Mononuclear cell (primary cell): ENCODE measurements around the gene ACTL7B. TPM values are rescaled to one million over a fixed set of nuclear protein-coding genes. Genes with fewer than 3 reads are reported as not detected.

Experiments
- H3K27me3 ChIP-seq: 2 replicates; pipeline ENCODE4 v1.6.0; 2011; ENCODE audit warnings: low read length, control low read depth; ENCODE audit not compliant: insufficient read depth
- H3K4me1 ChIP-seq: 2 replicates; pipeline ENCODE4 v1.5.1; 2011; ENCODE audit warnings: mild to moderate bottlenecking, low read length, control low read depth; ENCODE audit not compliant: insufficient read depth
- H3K4me3 ChIP-seq: 2 replicates; pipeline ENCODE4 v1.5.1; 2011; ENCODE audit warnings: mild to moderate bottlenecking, low read length, moderate library complexity
- H3K9me3 ChIP-seq: 2 replicates; pipeline ENCODE4 v1.5.1; 2011; ENCODE audit warnings: low read depth, mild to moderate bottlenecking, control low read depth, low read length
- total RNA-seq: library from RNA; depleted of rRNA; stranded (reverse); fragments of >200 nt; gene quantifications from one replicate; pipeline ENCODE4 v1.2.3, GENCODE V29; 2012

Gene ACTL7B
- total RNA-seq, 1 donor, result under 0.01 TPM

DNA sequence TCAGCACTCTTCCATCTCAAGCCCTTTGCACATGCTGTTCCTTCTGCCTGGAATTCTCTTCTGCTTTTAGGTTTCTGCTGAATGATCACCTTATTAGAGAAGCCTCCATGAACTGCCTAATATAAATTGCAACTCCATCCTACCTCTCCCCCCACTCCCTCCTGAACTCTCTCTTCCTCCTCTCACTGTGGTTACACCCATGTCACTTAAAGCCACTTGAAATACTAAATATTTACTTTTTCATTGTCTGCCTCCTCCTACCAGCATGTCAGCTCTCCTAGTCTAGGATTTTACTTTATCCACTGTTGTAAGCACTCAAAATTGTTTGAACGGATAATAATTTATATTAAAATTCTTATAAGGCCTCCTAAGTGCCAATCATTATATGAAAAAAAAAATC, 43.8 kb downstream of the ACTL7B start:
- no peak overlapping the region for H3K4me3 ChIP-seq
- H3K4me1 ChIP-seq, result peaks cover 15% of the 10 kb centered on the region
- no peaks in the 10 kb centered on the region for H3K27me3 ChIP-seq
- H3K9me3 ChIP-seq, result no peaks in the 10 kb centered on the region

DNA sequence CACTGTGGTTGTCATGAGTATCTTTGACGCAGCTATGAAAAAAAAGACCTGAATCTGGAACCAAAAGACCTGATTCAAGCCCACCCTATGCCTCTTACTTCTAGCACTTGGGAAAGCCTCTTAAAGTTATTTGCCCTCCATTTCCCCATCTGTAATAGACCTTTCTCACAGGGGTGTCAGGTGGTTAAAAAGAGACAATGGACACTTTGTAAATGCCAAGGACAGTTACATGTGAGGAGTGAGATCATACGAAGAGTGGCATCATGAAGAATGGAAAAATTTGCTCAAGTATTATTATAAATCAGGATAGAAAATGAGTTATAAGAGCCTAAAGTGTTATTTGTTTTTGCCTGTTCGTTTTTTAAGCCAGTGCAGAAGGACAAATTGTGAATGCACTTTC, 46.5 kb downstream of the ACTL7B start:
- Histone ChIP-seq H3K4me3 (no peak overlapping the region), H3K27me3 (no peaks in the 10 kb centered on the region), H3K9me3 (no peaks in the 10 kb centered on the region), H3K4me1 (peaks cover 4% of the 10 kb centered on the region)

Other genes with a start within 250 kb of the ACTL7B start
- not detected for gene ACTL7A, start 6.3 kb upstream of the ACTL7B start, total RNA-seq
- 14.1 TPM for gene ELP1, start 78.1 kb upstream of the ACTL7B start, total RNA-seq
- gene ABITRAM, start 78.4 kb upstream of the ACTL7B start, total RNA-seq, result 5.5 TPM
- gene CTNNAL1, start 157.5 kb upstream of the ACTL7B start, total RNA-seq, result 4.3 TPM